Astrocyte (in vitro differentiated cells and primary cell): ENCODE results near the gene LBHD1.
"Not testable (repeated sequence)": the region's sequence is repeated elsewhere in the genome, so short reads cannot be mapped to it uniquely, and the experiment has no call there.

Experiments
- EZH2 ChIP-seq: IDR thresholded peaks from 2 replicates; pipeline ENCODE4 v1.6.1; 2012; ENCODE audit warnings: mild to moderate bottlenecking, low read length, inconsistent platforms; ENCODE audit not compliant: insufficient read depth
- TF ChIP-seq, protein P1 (sequence below): IDR thresholded peaks from 2 replicates; pipeline ENCODE4 v1.5.1; 2011; ENCODE audit warnings: low read depth, mild to moderate bottlenecking, inconsistent platforms, low read length, moderate library complexity; ENCODE audit not compliant: insufficient read depth

DNA sequence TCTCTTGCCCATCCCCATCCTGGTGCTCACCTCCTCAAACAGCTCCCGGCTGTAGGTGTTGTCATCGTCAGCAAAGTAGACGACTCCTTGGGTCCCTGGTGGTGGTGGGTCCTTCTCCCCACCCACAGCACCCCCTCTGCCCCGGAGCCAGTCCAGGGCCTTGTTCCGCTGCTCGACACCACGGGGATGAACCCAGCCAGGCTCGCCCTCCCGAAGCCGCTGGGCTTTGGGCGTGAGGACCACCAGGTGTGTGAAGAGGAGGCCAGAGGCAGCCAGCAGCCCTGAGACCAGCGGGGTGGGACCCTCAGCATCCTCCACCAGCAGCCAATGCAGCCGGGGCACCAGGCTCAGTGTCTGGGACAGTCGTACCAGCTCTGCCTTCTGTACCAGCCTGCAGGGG is 55.1 kb downstream of the LBHD1 start:
- TF ChIP-seq, protein P1, sequence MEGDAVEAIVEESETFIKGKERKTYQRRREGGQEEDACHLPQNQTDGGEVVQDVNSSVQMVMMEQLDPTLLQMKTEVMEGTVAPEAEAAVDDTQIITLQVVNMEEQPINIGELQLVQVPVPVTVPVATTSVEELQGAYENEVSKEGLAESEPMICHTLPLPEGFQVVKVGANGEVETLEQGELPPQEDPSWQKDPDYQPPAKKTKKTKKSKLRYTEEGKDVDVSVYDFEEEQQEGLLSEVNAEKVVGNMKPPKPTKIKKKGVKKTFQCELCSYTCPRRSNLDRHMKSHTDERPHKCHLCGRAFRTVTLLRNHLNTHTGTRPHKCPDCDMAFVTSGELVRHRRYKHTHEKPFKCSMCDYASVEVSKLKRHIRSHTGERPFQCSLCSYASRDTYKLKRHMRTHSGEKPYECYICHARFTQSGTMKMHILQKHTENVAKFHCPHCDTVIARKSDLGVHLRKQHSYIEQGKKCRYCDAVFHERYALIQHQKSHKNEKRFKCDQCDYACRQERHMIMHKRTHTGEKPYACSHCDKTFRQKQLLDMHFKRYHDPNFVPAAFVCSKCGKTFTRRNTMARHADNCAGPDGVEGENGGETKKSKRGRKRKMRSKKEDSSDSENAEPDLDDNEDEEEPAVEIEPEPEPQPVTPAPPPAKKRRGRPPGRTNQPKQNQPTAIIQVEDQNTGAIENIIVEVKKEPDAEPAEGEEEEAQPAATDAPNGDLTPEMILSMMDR, result not testable (repeated sequence)
- TF ChIP-seq EZH2, result not testable (repeated sequence)
